OCI-LY7 (cell line): Measurements from ENCODE around the gene CASZ1. TPM values are rescaled to one million over a fixed set of nuclear protein-coding genes. Genes with fewer than 3 reads are reported as not detected.

Experiments used
- BruUV-seq: library from RNA; stranded (reverse); fragments of 400-500 nt; replicated peaks from 2 replicates; lab custom pipeline; 2021; lab: Mats Ljungman, UMichigan
- CTCF ChIA-PET: fragments of 300-600 bp; sonication (Branson Sonifier 250); formaldehyde crosslinking; loops from one replicate; lab custom pipeline; 2022; ENCODE audit warnings: antibody characterized with exemption; ENCODE audit not compliant: unreplicated experiment; lab: Charles Lee
- POLR2A ChIA-PET: fragments of 300-600 bp; sonication (Branson Sonifier 250); formaldehyde crosslinking; loops from one replicate; lab custom pipeline; 2022; ENCODE audit warnings: antibody characterized with exemption; lab: Charles Lee
- DNase-seq: peaks from one replicate; pipeline ENCODE4 v3.0.0-alpha.2; 2015; ENCODE audit warnings: low spot score
- H2AFZ ChIP-seq: fragments of 200-600 bp; sonication (generic), shearing (Covaris generic); 2 replicates; pipeline ENCODE4 v1.6.1; 2014; ENCODE audit warnings: mild to moderate bottlenecking, antibody characterized with exemption, low read length, moderate library complexity
- H3K27ac ChIP-seq: fragments of 200-600 bp; sonication (generic); 2 replicates; pipeline ENCODE4 v1.5.1; 2014; ENCODE audit warnings: mixed run types, low read depth, mild to moderate bottlenecking, moderate library complexity, low read length, inconsistent platforms; ENCODE audit not compliant: poor library complexity, severe bottlenecking
- H3K36me3 ChIP-seq: fragments of 200-600 bp; sonication (generic); 2 replicates; pipeline ENCODE4 v1.6.1; 2014; ENCODE audit warnings: mild to moderate bottlenecking, antibody characterized with exemption, low read length, moderate library complexity, mixed read lengths; ENCODE audit not compliant: insufficient read depth
- H3K4me1 ChIP-seq: fragments of 200-600 bp; sonication (generic); 2 replicates; pipeline ENCODE4 v1.5.1; 2014; ENCODE audit warnings: mild to moderate bottlenecking, low read length; ENCODE audit not compliant: insufficient read depth, poor library complexity, severe bottlenecking
- H3K4me2 ChIP-seq: fragments of 200-600 bp; sonication (generic); 2 replicates; pipeline ENCODE4 v1.6.1; 2014; ENCODE audit warnings: mild to moderate bottlenecking, low read length
- H3K4me3 ChIP-seq: fragments of 200-600 bp; sonication (generic); 2 replicates; pipeline ENCODE4 v1.5.1; 2014; ENCODE audit warnings: mild to moderate bottlenecking, low read depth, low read length; ENCODE audit not compliant: poor library complexity, severe bottlenecking
- H3K79me2 ChIP-seq: fragments of 200-600 bp; sonication (generic); 2 replicates; pipeline ENCODE4 v1.6.1; 2016; ENCODE audit warnings: low read depth, mild to moderate bottlenecking, low read length, moderate library complexity, mixed read lengths; ENCODE audit not compliant: insufficient read depth
- H3K9me2 ChIP-seq: fragments of 200-600 bp; sonication (generic); 2 replicates; pipeline ENCODE4 v1.6.1; 2016; ENCODE audit warnings: mild to moderate bottlenecking, low read length, mixed read lengths; ENCODE audit not compliant: insufficient read depth
- H3K9me3 ChIP-seq: fragments of 200-600 bp; sonication (generic); 2 replicates; pipeline ENCODE4 v1.6.1; 2014; ENCODE audit warnings: mild to moderate bottlenecking, mixed run types, low read length, mixed read lengths
- H4K20me1 ChIP-seq: fragments of 200-600 bp; sonication (generic); 2 replicates; pipeline ENCODE4 v1.6.1; 2014; ENCODE audit warnings: mild to moderate bottlenecking, antibody characterized with exemption, low read length, moderate library complexity, mixed read lengths; ENCODE audit not compliant: insufficient read depth
- CTCF ChIP-seq: fragments of 200-600 bp; sonication (generic); conservative IDR thresholded peaks from 2 replicates; pipeline ENCODE4 v1.5.1; 2014; ENCODE audit warnings: mild to moderate bottlenecking, antibody characterized with exemption, low read length, moderate library complexity, mixed read lengths
- EZH2phosphoT487 ChIP-seq: fragments of 200-600 bp; sonication (generic); IDR thresholded peaks from 2 replicates; pipeline ENCODE4 v1.6.1; 2018; ENCODE audit warnings: low read depth, borderline replicate concordance, mild to moderate bottlenecking, mixed run types, antibody characterized with exemption, low read length, moderate library complexity, mixed read lengths
- intact Hi-C: fragments of 100-400 bp; cut with micrococcal nuclease; formaldehyde crosslinking; loops from one replicate; pipeline ENCODE4 v1.10.0; 2022; ENCODE audit not compliant: unreplicated experiment
- total RNA-seq, 2 experiments: library from RNA; depleted of rRNA in 1 of 2; stranded (reverse); fragments of >200 nt in 1 of 2; shearing (Covaris generic) in 1 of 2; gene quantifications; 2 replicates each; pipeline ENCODE4 v1.2.3, GENCODE V29; 2014 to 2022

The CASZ1 gene
- total RNA-seq, 2 experiments from 2014 or later: 3.3 to 3.9 TPM

- Histone ChIP-seq H3K9me3 (no peaks in the 10 kb centered on the region), H3K27ac (no peak overlapping the region), H3K36me3 (no peaks in the 10 kb centered on the region), H3K4me2 (no peak overlapping the region), H3K4me3 (no peak overlapping the region), H2AFZ (no peak overlapping the region), H3K9me2 (no peaks in the 10 kb centered on the region), H3K79me2 (no peaks in the 10 kb centered on the region), H3K4me1 (peaks cover 6% of the 10 kb centered on the region), H4K20me1 (no peaks in the 10 kb centered on the region)
- ChIA-PET CTCF (no interaction called here), POLR2A (no interaction called here)
- intact Hi-C loops: no loop called here
- BruUV-seq: no TSS peak
- TF ChIP-seq CTCF (no peak), EZH2phosphoT487 (no peak)
- no peak for DNase-seq
Measured at GRCh38 chr1:10765304-10765703, 31.1 kb downstream of the CASZ1 start.

- ChIA-PET CTCF (no interaction called here), POLR2A (no interaction called here)
- Histone ChIP-seq H3K4me1 (peaks cover 6% of the 10 kb centered on the region), H3K36me3 (no peaks in the 10 kb centered on the region), H2AFZ (no peak overlapping the region), H3K9me2 (no peaks in the 10 kb centered on the region), H3K79me2 (no peaks in the 10 kb centered on the region), H4K20me1 (no peaks in the 10 kb centered on the region), H3K27ac (no peak overlapping the region), H3K4me3 (no peak overlapping the region), H3K4me2 (no peak overlapping the region), H3K9me3 (no peaks in the 10 kb centered on the region)
- no peak for TF ChIP-seq EZH2phosphoT487
- no peak for TF ChIP-seq CTCF
- DNase-seq: no peak
- intact Hi-C loops: no loop called here
- BruUV-seq: no TSS peak
Measured at GRCh38 chr1:10764296-10764798, 32.1 kb downstream of the CASZ1 start.

- no TSS peak for BruUV-seq
- H3K27ac ChIP-seq: no peak overlapping the region
- TF ChIP-seq EZH2phosphoT487 (no peak), CTCF (no peak)
- no peak for DNase-seq
- no peaks in the 10 kb centered on the region for H3K9me3 ChIP-seq
- no peaks in the 10 kb centered on the region for H3K9me2 ChIP-seq
- no peak overlapping the region for H3K4me2 ChIP-seq
- no peaks in the 10 kb centered on the region for H3K36me3 ChIP-seq
- H3K79me2 ChIP-seq: no peaks in the 10 kb centered on the region
- POLR2A ChIA-PET: no interaction called here
- H2AFZ ChIP-seq: no peak overlapping the region
- intact Hi-C loops: no loop called here
- no peak overlapping the region for H3K4me3 ChIP-seq
- CTCF ChIA-PET: no interaction called here
- peaks cover 6% of the 10 kb centered on the region for H3K4me1 ChIP-seq
- no peaks in the 10 kb centered on the region for H4K20me1 ChIP-seq
Measured at GRCh38 chr1:10762875-10763274, 33.6 kb downstream of the CASZ1 start.
